Heart left ventricle (tissue), 13 donors: ENCODE results near the gene CXCL6.

Experiments used
- CTCF ChIP-seq, 12 donors: fragments of 200-600 bp; sonication (generic) in 4 of 12; IDR thresholded peaks; one replicate each; pipeline versions ENCODE4 v1.5.0 to v1.8.0; 2018 to 2022; ENCODE audit warnings: antibody characterized with exemption in 12 of 12, mild to moderate bottlenecking in 5 of 12
- POLR2A ChIP-seq, 2 donors: fragments of 450-650 bp; IDR thresholded peaks; one replicate each; pipeline ENCODE4 v1.6.1; 2017; ENCODE audit warnings: antibody characterized with exemption in 2 of 2, mild to moderate bottlenecking in 2 of 2, moderate library complexity in 2 of 2
- donor health status: ischemic (EF 13 %, LVEDD 7.1; RV severe dilation, severe dysfunction).
- donor health status: DM: no; HTN: yes; CAD: no.
- donor health status: DM: no; HTN: no; CAD: no.
- donor health status: ischemic (EF 25% LVEDD 6.9; RV normal size, moderate dysfunction).
- donor health status: ischemic (EF 25% LVEDD 5.7; RV mildly dilated, moderate dysfunction).
- donor health status: ischemic (EF 35%, LVEDD 5.7; RV mildly dilated, moderate dysfunction).
- donor health status: nonischemic (EF 11% LVEDD 7.7; RV severe dilation, severe dysfunction).
- donor health status: DM: yes; HTN: yes; CAD: no.
- donor health status: PGD.
- donor health status: ischemic (EF 29% LVEDD 5.4; RV normal size, mild dysfunction).
- donor health status: nonischemic (EF 23%, LVEDD 6.1; RV moderate dilation, normal function).

GRCh38 chr4:73885574-73886267, 49.2 kb downstream of the CXCL6 start:
- TF ChIP-seq POLR2A (IDR thresholded peaks at IDR 0.05) (no peak), CTCF (IDR thresholded peaks at IDR 0.05) (no peak)
